Caki2 (cell line): ENCODE data around the gene MIEN1. TPM values are rescaled to one million over a fixed set of nuclear protein-coding genes. Genes with fewer than 3 reads are reported as not detected.
"Not testable (repeated sequence)": the region's sequence is repeated elsewhere in the genome, so short reads cannot be mapped to it uniquely, and the experiment has no call there.

Source experiments
- DNase-seq: peaks from one replicate; pipeline ENCODE4 v3.0.0-alpha.2; 2015; ENCODE audit warnings: low read depth
- in situ Hi-C: cut with HindIII; loops from 2 replicates; pipeline ENCODE4 v1.10.0; 2016; ENCODE audit warnings: low sequenced_read_pairs, low pct_unique_long_range_greater_than_20kb, mixed read lengths
- total RNA-seq: library from RNA; depleted of rRNA; stranded (reverse); fragments of >200 nt; shearing (Covaris generic); gene quantifications from 2 replicates; pipeline ENCODE4 v1.2.3, GENCODE V29; 2014; ENCODE audit warnings: low replicate concordance

MIEN1 gene
- total RNA-seq, 1 experiment from 2014 or later: 61.8 TPM

DNA sequence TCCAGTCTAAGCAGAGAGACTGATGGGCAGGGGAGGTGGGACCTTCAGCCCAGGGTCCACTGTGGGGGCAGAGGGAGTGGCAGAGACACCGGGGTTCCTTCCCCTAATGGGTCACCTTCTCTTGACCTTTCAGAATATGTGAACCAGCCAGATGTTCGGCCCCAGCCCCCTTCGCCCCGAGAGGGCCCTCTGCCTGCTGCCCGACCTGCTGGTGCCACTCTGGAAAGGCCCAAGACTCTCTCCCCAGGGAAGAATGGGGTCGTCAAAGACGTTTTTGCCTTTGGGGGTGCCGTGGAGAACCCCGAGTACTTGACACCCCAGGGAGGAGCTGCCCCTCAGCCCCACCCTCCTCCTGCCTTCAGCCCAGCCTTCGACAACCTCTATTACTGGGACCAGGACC, 2.8 kb downstream of the MIEN1 start:
- in situ Hi-C loops: no loop called here
- no peak for DNase-seq

- DNase-seq: no peak
- in situ Hi-C loops: no loop called here
Observed at GRCh38 chr17:39726617-39727016, 3.7 kb downstream of the MIEN1 start.

- DNase-seq, in situ Hi-C loops: not testable (repeated sequence)
Observed at GRCh38 chr17:39725923-39726322, 4.4 kb downstream of the MIEN1 start.

GRCh38 chr17:39724731-39725130, 5.6 kb downstream of the MIEN1 start:
- in situ Hi-C loops: no loop called here
- no peak for DNase-seq

DNA sequence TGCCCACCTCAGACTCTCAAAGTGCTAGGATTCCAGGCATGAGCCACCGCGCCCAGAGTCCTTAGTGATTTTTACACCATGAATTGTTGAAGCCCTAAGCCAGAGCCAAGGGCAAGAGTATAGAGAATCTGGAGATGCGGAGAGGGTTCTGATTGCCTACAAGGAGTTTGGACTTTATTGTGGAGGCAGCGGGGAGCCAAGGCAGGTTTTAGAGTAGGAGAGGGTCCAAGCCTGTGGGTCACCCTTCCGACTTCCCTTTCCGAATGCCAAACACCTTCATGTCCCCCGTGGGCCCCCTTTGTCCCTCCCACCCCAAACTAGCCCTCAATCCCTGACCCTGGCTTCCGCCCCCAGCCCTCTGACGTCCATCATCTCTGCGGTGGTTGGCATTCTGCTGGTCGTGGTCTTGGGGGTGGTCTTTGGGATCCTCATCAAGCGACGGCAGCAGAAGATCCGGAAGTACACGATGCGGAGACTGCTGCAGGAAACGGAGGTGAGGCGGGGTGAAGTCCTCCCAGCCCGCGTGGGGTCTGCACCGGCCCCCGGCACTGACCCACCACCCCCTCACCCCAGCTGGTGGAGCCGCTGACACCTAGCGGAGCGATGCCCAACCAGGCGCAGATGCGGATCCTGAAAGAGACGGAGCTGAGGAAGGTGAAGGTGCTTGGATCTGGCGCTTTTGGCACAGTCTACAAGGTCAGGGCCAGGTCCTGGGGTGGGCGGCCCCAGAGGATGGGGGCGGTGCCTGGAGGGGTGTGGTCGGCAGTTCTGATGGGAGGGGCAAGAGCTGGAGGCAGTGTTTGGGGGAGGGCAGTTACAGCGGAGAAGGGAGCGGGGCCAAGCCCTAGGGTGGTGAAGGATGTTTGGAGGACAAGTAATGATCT, 7.1 kb downstream of the MIEN1 start:
- in situ Hi-C loops: no loop called here

DNA sequence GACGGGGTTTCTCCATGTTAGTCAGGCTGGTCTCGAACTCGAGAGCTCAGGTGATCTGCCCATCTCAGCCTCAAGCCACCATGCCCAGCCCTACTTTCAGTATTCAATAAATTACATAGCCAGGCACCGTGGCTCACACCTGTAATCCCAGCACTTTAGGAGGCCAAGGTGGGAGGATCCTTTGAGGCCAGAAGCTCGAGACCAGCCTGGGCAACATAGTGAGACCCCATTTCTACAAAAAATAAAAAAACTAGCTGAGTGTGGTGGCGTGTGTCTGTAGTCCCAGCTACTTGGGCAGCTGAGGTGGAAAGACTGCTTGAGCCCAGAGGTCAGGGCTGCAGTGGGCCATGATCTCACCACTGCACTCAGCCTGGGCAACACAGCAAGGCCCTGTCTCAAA, 8.2 kb downstream of the MIEN1 start:
- in situ Hi-C loops: no loop called here
- DNase-seq: no peak

More for the DNA sequence above, 7.1 kb downstream of the MIEN1 start:
- DNase-seq: no peak

- in situ Hi-C loops: no loop called here
- no peak for DNase-seq
Observed at GRCh38 chr17:39719563-39720355, 10.6 kb downstream of the MIEN1 start.

GRCh38 chr17:39717660-39718059, 12.7 kb downstream of the MIEN1 start:
- no peak for DNase-seq
- in situ Hi-C loops: no loop called here

DNA sequence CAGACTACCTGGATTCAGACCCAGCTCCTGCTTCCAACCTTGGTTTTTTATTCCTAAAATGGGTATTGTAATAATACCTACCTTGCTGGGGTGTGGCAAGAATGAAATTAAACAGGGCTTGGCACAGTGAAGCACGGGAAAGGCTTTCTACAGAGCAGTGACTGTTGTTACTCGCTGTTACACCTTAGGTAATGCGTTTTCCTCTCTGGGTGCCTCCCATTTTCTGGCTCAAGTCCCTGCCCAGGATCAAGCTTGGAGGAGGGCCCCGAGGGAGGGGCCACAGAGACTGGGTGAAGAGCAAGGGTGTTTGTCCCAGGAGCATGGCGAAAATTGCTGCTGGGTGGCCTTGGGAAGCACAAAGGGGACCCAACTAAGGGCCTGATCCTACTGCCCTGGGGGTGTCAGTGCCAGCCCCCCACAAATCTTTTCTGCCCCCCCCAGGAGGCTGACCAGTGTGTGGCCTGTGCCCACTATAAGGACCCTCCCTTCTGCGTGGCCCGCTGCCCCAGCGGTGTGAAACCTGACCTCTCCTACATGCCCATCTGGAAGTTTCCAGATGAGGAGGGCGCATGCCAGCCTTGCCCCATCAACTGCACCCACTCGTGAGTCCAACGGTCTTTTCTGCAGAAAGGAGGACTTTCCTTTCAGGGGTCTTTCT, 13.3 kb downstream of the MIEN1 start:
- in situ Hi-C loops: no loop called here
- DNase-seq: no peak

GRCh38 chr17:39716073-39716818, 14.1 kb downstream of the MIEN1 start:
- in situ Hi-C loops: no loop called here
- DNase-seq: no peak

- in situ Hi-C loops: no loop called here
- no peak for DNase-seq
Observed at GRCh38 chr17:39715375-39716072, 14.8 kb downstream of the MIEN1 start.

DNA sequence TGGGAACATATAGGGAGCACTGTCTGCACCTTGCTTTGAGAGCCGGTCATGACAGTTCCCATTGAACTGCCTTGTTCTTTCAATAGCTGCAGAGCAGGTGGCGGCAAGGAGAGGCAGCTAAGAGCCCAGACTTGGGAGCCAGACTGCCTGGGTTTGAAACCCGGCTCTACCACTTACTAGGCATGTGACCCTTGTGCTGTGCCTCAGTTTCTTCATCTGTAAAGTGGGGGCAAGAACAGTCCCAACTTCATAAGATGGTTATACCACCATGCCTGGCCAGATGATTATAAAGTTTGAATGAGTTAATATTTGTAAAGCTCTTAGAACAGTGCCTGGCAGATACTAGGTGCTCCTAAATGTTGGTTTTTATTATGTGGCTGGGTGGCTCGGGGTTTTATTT, 16.1 kb downstream of the MIEN1 start:
- in situ Hi-C loops: no loop called here
- DNase-seq: no peak

DNA sequence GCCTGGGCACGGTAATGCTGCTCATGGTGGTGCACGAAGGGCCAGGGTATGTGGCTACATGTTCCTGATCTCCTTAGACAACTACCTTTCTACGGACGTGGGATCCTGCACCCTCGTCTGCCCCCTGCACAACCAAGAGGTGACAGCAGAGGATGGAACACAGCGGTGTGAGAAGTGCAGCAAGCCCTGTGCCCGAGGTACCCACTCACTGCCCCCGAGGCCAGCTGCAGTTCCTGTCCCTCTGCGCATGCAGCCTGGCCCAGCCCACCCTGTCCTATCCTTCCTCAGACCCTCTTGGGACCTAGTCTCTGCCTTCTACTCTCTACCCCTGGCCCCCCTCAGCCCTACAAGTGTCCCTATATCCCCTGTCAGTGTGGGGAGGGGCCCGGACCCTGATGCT, 18.5 kb downstream of the MIEN1 start:
- in situ Hi-C loops: no loop called here
- no peak for DNase-seq

- in situ Hi-C loops, DNase-seq: not testable (repeated sequence)
Observed at GRCh38 chr17:39711071-39711470, 19.3 kb downstream of the MIEN1 start.

- DNase-seq: no peak
- in situ Hi-C loops: no loop called here
Observed at GRCh38 chr17:39709998-39710964, 20.1 kb downstream of the MIEN1 start.

DNA sequence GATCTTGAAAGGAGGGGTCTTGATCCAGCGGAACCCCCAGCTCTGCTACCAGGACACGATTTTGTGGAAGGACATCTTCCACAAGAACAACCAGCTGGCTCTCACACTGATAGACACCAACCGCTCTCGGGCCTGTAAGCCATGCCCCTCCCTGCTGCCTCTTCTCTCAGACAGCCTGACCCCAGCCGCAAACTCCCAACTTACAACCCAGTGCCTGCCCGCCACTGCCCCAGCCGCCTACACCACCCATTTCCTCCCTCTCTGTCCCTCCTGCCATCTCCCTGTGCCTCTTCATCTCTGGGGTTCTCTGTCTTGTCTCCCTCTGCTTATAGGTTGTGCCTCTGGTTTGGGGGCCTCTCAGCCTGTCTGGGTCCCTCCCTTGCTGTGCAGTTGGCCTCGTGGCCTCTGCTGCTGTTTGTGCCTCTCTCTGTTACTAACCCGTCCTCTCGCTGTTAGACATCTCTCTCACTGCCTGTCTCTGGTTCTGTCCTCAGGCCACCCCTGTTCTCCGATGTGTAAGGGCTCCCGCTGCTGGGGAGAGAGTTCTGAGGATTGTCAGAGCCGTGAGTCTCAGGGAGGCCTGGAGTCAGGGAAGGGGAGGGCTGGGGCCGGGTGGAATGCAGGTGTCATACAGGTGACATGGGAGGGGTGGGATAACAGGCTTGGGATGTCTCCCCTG, 20.9 kb downstream of the MIEN1 start:
- in situ Hi-C loops: no loop called here
- no peak for DNase-seq
